HL-60/S4 (cell line): ENCODE data around the gene HPS1.

ENCODE experiments used
- in situ Hi-C: fragments of 300-500 bp; cut with MboI; formaldehyde crosslinking; loops from 2 replicates; pipeline ENCODE4 v1.14.3; 2022; ENCODE audit warnings: low sequenced_read_pairs

The HPS1 gene

DNA sequence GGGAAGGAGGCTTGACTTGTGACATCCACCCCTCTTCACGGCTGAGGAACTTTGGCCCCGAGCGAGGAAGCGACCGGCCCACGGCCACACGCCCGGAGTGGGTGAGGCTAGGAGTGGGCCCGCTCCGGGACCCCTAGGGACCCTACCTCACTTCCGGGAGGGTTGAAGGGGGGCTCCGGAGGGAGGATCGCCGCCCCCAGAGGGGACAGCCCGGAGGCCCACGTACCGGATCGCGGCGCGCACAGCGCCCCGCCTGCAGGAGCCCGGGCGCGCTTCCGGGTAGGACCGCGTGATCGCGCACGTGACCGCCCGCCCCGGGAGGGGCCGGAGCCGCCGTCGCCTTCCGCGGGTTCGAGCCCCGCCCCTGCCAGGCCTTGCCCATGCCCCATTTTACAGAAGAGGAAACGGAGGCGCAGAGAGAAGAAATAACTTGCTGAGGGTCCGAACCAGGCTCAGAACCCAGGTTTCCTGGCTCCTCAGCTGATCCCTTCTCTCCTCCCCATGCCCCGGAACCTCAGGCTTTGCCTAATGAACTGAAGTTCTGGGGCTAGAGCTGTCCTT is at the start of gene HPS1:
Gene HPS1, minus strand, starts transcription at position 275 of the 561 bp plus-strand sequence. CDS start 3,695 bp downstream, outside the sequence.
- in situ Hi-C loops, result no loop called here

DNA sequence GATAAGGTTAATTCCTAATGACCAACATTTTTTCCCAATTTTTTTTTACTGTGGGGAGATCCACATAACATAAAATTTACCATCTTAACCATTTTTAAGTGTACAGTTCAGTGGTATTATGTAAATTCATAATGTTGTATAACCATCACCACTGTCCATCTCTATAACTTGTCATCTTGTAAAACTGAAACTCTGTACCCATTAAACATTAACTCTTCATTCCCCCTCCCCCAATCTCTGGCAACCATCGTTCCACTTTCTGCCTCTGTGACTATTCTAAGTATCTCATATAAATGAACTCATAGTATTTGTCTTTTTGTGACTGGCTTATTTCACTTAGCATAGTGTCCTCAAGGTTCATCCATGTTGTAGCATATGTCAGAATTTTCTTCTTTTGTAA is 46.0 kb upstream of the HPS1 start:
- in situ Hi-C loops, result no loop called here

DNA sequence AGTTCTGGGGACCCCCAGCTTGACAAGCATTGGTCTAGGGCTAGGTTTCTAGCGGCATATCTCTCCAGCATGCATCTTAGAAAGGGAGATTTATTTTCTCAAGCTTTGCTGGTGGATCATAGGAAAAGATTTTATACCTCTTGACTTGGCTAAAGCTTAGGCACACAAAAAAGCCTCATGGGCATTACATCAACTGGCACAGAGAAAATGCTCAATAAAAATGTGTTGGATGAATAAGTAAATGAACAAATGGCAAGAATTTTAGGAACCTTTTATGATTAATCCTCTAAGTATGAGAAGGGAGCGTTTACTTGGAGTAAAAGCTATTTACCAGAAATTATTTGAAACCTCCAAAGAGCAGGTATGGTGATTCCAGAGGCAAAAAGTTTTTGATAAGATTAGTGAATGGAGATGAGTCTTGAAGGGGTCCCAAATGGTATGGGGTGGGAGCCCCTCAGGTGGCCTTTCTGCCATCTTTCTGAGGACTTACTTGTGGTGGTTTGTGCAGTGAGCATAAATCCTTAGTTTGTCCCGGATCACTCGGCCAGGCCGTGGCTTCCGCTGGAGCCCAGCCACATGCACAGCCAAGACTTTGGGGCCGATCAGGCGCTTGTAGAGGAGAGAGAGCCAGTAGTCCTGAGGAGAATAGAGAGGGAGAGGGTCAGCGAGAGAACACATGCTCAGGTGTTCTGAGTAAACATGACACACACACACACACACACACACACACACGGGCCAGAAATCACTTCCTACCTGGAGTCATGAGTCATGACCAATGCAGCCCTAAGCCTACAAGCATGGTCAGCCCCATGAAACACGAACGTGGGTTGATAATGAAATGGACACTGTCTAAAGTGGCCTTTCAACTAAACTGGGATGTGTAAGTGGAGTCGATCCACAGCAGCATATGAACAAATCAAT is 43.1 kb upstream of the HPS1 start:
- in situ Hi-C loops, result no loop called here

DNA sequence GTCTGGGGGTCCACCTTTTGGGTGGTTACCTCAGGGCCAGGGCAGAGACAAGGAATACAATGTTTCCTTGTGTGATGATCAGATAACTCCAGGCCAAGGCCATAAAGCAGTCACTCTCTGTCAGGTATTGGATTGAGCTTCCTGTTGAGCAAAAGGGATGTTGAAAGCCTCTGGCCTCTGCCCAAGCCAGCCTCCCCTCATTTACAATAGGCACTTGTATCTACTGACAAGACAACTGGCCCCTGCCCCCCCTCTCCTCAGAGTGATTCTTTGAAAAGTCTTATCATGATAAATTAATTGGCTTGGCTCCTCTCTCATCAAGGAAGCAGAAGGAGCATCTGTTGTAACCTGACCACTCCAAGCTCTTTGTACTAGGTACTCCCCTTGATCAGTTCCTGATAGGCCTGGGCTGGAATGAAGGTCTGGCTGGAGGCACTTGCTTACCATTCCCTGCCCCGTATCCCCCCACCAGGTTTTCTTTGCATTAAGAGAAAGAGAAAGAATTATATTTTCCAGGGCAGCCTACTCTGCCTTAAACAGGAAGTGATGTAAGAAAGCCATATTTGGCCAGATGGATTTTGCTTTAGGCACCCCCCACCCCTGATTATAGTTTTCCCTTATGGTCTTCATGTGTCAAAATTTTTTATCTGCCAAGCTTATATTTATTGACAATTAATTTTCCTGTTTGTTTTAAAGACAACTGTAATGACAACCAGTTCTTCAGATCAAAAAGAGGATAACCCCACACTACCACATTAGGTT is 42.1 kb upstream of the HPS1 start:
- in situ Hi-C loops, result no loop called here

DNA sequence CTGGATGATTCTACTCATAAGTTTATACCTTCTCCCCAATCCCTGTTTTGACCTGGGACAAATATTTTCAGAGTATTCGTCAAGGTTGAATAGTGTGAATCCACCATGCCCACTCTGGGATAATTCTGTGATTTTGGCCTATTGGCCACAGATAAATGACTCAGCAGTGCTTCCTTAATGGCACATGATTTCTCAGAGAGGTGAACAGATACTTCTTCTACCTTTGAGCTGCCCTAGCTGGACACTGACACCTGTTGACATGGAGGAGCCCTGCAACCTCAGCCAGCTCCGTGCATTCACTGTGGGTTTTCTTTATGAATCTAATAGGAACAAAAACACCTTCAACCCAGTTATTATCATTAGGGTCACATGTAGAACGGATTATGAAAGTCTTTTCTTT is 40.9 kb upstream of the HPS1 start:
- in situ Hi-C loops, result no loop called here

DNA sequence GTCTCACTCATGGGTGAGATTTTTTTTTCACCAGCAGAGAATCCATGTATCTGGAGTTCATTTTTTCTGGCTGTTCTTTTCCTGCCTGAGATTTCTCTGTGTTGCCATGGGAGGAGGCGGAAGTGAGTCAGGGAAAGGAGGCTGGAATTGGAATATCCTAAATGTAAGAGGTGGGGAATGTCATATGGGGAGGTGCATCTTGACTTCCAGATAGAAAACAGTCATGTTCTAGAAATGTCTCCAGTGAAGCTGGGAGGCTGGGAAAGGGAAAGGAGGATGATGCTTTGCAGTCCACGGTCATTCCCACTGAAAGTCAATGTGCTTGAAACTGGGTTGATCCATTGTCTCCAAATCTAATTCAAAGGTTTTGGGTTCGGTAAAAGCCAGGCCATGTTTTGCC is 39.7 kb upstream of the HPS1 start:
- in situ Hi-C loops, result no loop called here

DNA sequence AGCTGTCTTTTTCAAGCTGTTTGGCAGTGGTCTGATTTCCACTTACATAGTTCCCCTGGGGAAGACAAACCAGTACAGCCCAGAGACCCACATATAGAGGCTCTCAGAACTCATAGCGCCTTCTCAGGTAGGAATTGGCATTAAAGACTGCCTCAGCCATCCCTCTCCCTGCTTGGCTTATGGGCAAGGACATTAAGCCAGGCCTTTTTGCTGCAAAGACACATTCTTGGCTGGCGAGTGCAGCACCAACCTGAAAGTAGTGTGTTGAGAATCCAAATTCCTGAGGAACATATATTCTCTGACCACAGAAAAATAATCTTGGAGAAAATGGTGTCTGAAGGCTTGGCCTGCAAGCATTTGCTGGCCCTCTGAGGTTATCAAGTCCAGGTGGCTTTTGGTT is 39.2 kb upstream of the HPS1 start:
- in situ Hi-C loops, result no loop called here

DNA sequence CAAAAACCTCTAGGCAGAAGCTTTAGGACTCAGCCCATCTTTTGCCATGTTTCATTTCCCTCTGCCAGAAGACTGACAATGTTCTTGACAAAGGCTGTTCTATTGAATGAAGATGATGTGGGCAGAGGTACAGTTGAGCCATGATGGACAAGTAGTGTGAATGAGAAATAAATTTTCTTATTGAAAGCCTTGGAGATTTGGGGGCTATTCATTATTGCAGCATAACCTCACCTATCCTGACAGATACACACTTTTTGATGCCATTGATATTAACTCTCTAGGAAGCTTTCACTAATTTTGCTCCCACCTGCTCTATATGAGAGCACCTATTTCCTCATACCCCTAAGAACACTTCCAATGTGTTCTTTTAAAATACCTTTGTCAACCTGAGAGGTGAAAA is 36.9 kb upstream of the HPS1 start:
- in situ Hi-C loops, result no loop called here

DNA sequence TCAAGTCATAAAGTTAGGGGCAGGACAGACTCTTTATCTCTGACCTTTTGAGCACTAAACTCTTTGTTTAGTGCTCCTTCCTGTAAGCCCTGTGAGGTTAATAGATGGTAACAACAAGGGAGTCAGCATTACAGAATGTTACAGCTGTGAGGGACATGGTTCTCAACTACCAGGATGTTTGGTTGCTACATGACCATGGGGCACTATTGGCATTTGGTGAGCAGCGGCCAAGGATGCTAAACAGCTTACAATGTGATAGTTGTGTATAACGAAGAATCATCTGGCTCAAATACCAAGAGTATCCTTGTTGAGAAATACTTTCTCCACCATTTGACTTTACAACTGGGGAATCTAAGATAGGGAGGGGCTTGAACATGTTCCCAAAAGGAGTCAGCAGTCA is 35.4 kb upstream of the HPS1 start:
- in situ Hi-C loops, result no loop called here

DNA sequence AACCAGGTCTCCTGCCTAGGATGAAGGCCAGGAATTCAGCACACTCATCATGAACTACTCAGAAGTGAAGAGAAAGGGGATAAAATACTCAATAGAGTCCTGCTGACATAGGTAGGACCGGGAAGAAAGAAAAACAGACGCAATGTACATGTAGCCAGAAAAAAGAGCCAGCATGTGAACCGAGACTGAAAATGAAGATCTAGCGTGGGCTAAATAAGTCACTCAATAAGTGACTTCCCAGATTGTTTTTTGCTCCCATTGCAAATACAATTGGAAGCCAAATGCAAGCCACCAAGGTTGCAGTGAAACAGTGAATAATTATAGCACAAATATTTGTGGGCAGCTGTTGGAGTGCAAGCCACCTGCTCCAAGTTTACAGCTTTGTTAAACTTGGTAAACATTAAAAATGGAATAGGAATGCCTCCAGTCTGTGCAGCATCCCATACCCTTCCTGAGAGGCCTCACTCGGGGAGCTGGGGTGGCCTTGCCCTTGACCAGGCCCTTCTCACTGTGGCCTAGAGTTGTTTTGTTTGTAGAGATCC is 34.7 kb upstream of the HPS1 start:
- in situ Hi-C loops, result no loop called here

DNA sequence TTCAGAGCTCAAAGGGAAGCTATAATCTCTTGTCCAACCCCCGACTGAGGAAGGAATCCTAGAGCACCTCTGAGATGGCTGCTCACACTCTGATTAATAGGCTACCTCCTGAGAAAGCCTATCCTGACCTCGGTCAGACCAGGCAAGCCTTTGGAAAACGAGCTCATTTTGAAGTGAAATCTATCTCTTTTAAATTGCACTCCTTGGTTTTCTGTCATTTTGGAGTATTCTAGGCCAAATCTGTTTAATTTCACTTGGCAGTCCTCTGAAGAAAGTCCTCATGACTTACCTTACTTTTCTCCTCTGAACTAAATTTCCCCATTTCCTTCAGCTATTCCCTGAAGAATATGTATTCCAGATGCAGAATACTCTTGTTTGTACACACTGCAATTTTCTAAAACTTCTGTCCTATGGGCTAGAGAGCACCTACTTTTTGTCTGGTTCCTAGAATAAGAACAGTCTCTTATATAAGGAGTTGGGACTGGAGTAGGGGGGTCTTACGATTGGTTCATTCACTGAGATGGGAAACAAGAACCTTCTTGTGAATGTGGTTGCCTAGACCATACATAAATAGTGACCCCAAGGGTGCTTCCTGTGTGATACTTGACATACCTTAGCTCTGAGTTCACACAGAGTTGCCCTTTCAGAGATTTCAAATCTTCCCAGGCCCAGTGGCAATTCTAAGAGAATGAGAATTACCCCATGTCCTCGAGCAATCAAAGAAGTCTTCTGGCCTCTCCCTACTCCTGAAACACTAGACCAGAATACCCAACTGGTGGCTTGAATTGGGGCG is 31.9 kb upstream of the HPS1 start:
- in situ Hi-C loops, result no loop called here

DNA sequence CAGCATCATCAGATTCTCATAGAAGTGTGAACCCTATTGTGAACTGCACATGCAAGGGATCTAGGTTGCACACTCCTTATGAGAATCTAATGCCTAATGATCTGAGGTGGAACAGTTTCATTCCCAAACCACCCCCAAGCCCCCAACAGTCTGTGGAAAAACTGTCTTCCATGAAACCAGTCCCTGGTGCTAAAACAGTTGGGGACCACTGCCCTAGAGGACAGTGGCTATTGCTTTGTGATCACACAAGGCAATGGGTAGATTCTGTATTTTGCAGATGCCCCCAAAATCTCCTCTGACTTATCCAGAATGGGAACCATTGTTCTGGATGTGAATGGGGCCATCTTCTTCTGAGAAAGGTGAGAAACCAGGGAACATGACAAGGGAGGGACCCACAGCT is 31.1 kb upstream of the HPS1 start:
- in situ Hi-C loops, result no loop called here

DNA sequence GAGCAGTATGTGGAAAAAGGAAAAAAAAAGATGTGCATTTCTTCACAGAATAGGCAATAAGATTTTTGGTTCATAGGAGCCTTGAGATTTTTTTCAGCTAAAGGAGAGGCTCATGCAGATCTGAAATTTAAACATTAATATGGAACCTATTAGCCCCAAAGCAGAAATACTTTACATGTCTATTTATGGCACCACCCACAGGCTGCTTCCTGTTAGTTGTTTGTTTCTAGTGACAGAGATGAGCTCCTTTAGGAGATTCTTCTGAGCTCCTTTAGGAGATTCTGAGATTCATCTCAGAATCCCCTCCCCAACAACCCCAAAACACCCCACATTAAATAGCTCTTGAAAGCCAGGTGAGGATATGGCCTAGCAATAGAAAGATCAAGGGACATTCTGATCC is 27.9 kb upstream of the HPS1 start:
- in situ Hi-C loops, result loop anchor here (25.0 kb wide), 2 partner anchors 188 to 563 kb away; no protein-coding TSS in a partner anchor

DNA sequence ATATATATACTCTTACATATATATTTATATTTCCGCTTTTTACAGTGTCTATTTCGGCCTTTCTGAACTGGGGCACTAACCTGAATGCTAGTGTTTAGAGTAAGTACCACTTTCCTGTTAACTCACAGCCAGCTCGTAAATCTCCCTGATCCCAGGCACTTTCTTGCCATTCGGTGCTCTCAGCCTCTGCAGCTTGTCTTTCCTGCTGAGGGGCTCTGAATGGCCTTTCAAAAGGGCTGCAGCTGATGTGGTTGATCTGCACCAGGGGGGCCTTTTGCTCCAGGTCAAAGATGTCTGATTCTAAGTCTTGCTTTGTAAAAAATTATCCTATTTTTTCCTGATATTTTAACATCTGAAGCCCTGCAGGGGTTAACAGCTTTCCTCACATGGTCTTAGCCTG is 25.5 kb upstream of the HPS1 start:
- in situ Hi-C loops, result loop anchor here (25.0 kb wide), 2 partner anchors 190 to 565 kb away; no protein-coding TSS in a partner anchor

DNA sequence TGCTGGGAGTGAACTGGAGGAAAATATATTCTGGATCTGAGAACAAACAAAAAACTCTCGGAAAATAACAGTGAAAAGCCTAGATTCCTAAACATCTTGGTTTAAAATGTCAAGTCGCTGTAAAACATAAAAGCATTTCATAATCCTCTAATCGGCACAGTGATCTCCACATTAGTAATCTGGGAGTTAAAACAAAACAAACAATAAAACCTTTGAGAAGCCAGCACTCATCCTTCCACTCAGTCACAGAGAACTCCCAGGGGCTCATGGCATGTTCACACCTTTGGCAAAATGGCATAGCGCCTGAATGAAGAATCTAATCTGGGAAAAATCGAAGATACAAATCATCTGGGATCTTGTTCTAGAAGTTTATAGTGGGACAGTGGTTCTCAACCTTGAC is 24.1 kb upstream of the HPS1 start:
- in situ Hi-C loops, result loop anchor here (25.0 kb wide), 2 partner anchors 191 to 566 kb away; no protein-coding TSS in a partner anchor

DNA sequence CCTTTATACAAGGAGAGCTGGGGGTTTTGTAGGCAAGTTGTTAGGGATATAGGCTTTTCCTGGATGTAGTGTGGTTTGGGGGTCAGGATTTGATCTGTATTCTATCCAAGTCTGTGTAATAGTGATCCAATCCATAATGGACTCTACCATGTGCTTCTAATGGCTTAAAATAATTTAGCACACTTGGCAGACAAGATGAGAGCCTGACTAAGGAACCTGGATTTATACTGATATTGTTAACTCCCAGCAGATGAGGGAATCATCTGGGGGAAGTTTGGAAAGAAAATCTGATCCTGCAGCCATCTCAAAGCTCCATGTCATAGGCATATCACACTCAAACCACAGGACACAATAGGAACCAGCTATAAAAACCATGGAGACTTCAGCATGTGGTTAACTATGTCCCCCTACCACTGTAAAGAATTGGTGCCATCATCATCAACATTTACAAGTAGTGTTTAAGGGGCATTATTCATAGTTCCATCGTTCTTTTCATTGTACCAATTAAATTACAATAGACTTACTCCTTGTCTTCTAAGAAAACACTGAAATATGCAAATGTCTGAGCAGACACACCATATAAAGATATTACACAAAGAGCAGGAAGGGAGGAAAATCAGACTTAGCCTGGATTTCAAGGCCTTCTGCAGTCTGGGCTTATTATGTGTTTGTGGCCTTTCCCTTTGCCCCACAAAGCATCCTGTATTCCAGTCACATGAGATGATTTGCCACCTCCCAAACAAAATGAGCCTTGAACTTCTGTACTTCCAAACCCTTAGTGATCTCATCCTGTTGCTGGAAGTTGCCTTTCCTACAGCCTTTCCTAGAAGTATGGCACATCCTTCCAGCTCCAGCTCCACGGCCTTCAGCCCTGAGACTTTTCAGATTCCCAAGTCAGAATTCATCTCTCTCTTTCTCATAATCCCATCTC is 22.5 kb upstream of the HPS1 start:
- in situ Hi-C loops, result loop anchor here (25.0 kb wide), 2 partner anchors 193 to 568 kb away; no protein-coding TSS in a partner anchor

DNA sequence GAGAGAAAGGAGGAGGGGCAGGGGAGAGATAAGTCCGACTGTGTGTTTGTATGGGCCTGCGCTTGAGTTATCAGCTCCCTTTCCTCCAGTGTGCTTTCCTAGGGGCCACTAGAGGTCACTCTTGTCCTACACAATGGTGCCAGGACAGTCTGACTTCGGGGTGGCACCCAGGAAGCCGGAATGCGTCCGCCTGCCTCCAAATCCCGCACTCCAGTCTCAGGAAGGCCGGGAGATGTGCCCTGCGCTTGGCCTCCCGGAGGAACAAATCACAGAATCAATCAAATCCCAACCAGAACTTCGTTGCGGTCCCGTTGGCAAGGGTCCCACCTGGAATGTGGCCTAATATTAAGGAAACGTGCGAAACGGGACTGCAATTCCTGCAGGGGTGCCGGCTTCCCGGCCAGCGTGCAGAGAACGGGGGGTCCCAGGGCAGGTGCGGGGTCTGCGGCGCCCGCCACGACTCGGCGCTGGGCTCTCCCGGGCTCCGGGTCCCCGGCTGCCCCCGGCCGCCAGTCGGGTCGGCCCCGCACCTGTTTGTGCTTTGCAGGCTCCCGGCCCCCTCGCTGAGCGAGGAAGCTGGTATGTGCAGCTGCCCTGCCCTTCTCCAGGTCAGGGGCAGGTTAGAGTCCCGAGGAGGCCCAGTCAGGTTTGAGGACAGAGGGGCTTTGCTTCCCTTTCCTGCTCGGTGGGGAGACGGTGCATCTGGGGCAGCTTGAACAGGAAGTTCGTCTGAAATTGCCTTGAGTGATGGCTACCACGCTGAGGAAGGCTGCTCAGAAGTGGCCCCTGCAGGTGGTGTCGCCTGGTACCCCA is 21.0 kb upstream of the HPS1 start:
- in situ Hi-C loops, result loop anchor here (25.0 kb wide), 2 partner anchors 195 to 570 kb away; no protein-coding TSS in a partner anchor

DNA sequence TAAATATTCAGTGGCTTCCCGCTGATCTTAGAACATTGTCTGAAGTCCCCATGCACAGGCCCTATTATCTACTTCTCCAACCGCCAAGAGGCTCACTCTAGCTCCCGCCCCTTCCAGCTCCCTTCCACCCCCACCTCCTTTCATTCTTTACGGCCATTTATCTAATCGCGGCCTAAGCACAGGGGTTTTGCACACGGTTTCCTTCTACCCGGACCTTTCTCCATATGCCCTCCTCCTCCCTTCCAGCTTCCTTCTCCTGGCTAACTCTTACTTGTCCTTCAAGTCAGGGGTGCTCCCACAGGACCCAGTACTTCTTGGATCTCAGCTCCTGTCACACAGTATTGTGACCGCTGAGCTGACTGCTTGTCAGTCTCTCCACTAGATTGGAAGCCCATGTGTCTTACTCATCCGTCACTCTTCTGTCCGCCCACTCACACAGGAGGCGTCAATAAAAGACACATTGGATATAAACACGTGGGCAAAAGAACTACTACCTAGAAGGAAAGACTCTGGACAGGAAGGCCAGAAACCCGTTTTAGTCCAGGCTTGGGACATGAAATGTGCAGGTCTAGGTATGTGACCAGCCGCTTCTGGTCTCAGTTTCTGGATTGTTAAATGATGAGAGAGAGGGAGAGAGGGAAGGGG is 20.2 kb upstream of the HPS1 start:
- in situ Hi-C loops, result loop anchor here (25.0 kb wide), 2 partner anchors 195 to 570 kb away; no protein-coding TSS in a partner anchor
